Neural cell (in vitro differentiated cells): ENCODE measurements around the gene NCR2. TPM values are rescaled to one million over a fixed set of nuclear protein-coding genes. Genes with fewer than 3 reads are reported as not detected.

Source experiments
- H2AFZ ChIP-seq: fragments of 200-600, 300-800 bp; sonication (generic), shearing (Covaris generic); 2 replicates; pipeline ENCODE4 v1.6.0; 2014; ENCODE audit warnings: low read depth, mild to moderate bottlenecking, antibody characterized with exemption, low read length, moderate library complexity
- H3F3A ChIP-seq: fragments of 200-600 bp; shearing (Covaris generic); 2 replicates; pipeline ENCODE4 v1.6.1; 2016; ENCODE audit warnings: mild to moderate bottlenecking, moderate library complexity, mixed read lengths, antibody characterized with exemption, low read length; ENCODE audit not compliant: insufficient read depth, poor library complexity, severe bottlenecking
- H3K27ac ChIP-seq: fragments of 200-600, 300-800 bp; sonication (generic), shearing (Covaris generic); 2 replicates; pipeline ENCODE4 v1.5.1; 2014; ENCODE audit warnings: mild to moderate bottlenecking, low read length, moderate library complexity
- H3K27me3 ChIP-seq: fragments of 300-800, 200-600 bp; sonication (generic), shearing (Covaris generic); 2 replicates; pipeline ENCODE4 v1.6.0; 2014; ENCODE audit warnings: mild to moderate bottlenecking, low read depth, low read length, moderate library complexity; ENCODE audit not compliant: insufficient read depth
- H3K36me3 ChIP-seq: fragments of 300-800, 200-600 bp; sonication (generic), shearing (Covaris generic); 2 replicates; pipeline ENCODE4 v1.5.1; 2014; ENCODE audit warnings: mild to moderate bottlenecking, antibody characterized with exemption, low read length, moderate library complexity; ENCODE audit not compliant: insufficient read depth
- H3K4me2 ChIP-seq: fragments of 300-800, 200-600 bp; sonication (generic), shearing (Covaris generic); 2 replicates; pipeline ENCODE4 v1.6.0; 2014; ENCODE audit warnings: mild to moderate bottlenecking, low read length
- H3K4me3 ChIP-seq: fragments of 300-800, 200-600 bp; sonication (generic), shearing (Covaris generic); 2 replicates; pipeline ENCODE4 v1.5.1; 2014; ENCODE audit warnings: mild to moderate bottlenecking, low read length, moderate library complexity
- H3K79me2 ChIP-seq: fragments of 200-600 bp; shearing (Covaris generic); replicated peaks from 2 replicates; pipeline ENCODE4 v1.6.0; 2014; ENCODE audit warnings: mild to moderate bottlenecking, low read length, moderate library complexity; ENCODE audit not compliant: insufficient read depth
- H3K9ac ChIP-seq: fragments of 300-800, 200-600 bp; sonication (generic), shearing (Covaris generic); 2 replicates; pipeline ENCODE4 v1.6.1; 2016; ENCODE audit warnings: mild to moderate bottlenecking, low read length, mixed read lengths
- H3K9me2 ChIP-seq: fragments of 200-600 bp; shearing (Covaris generic); 2 replicates; pipeline ENCODE4 v1.6.1; 2016; ENCODE audit warnings: mild to moderate bottlenecking, low read length, mixed read lengths; ENCODE audit not compliant: insufficient read depth
- H3K9me3 ChIP-seq: fragments of 200-600, 300-800 bp; sonication (generic), shearing (Covaris generic); 2 replicates; pipeline ENCODE4 v1.6.1; 2016; ENCODE audit warnings: mild to moderate bottlenecking, mixed run types, low read length, moderate library complexity, mixed read lengths
- H4K20me1 ChIP-seq: fragments of 200-600 bp; shearing (Covaris generic); 2 replicates; pipeline ENCODE4 v1.6.1; 2016; ENCODE audit warnings: mild to moderate bottlenecking, mixed run types; ENCODE audit not compliant: insufficient read depth
- CTCF ChIP-seq: fragments of 450-650 bp; IDR thresholded peaks from 2 replicates; pipeline ENCODE4 v1.5.1; 2014; ENCODE audit warnings: antibody characterized with exemption, mild to moderate bottlenecking, moderate library complexity; ENCODE audit not compliant: poor library complexity, severe bottlenecking
- EP300 ChIP-seq: fragments of 450-650 bp; conservative IDR thresholded peaks from 2 replicates; pipeline ENCODE4 v1.6.1; 2014; ENCODE audit warnings: antibody characterized with exemption, mild to moderate bottlenecking, moderate library complexity; ENCODE audit not compliant: poor library complexity, severe bottlenecking
- EZH2 ChIP-seq: fragments of 200-600, 300-800 bp; shearing (Covaris generic), sonication (generic); IDR thresholded peaks from 2 replicates; pipeline ENCODE4 v1.6.1; 2014; ENCODE audit warnings: antibody characterized with exemption, low read length, borderline replicate concordance, mild to moderate bottlenecking; ENCODE audit not compliant: insufficient read depth, poor library complexity, severe bottlenecking
- MXI1 ChIP-seq: fragments of 450-650 bp; conservative IDR thresholded peaks from 2 replicates; pipeline ENCODE4 v1.6.1; 2014; ENCODE audit warnings: antibody characterized with exemption, mild to moderate bottlenecking; ENCODE audit not compliant: poor library complexity, severe bottlenecking
- POLR2AphosphoS5 ChIP-seq: IDR thresholded peaks from 2 replicates; pipeline ENCODE4 v1.6.1; 2012
- RAD21 ChIP-seq: fragments of 450-650 bp; conservative IDR thresholded peaks from 2 replicates; pipeline ENCODE4 v1.6.1; 2014; ENCODE audit warnings: antibody characterized with exemption, mild to moderate bottlenecking, moderate library complexity
- REST ChIP-seq: IDR thresholded peaks from 2 replicates; pipeline ENCODE4 v1.6.1; 2012; ENCODE audit warnings: borderline replicate concordance
- SMC3 ChIP-seq: fragments of 450-650 bp; conservative IDR thresholded peaks from 2 replicates; pipeline ENCODE4 v1.6.1; 2014; ENCODE audit warnings: antibody characterized with exemption, mild to moderate bottlenecking, moderate library complexity; ENCODE audit not compliant: poor library complexity
- TAF1 ChIP-seq: IDR thresholded peaks from 2 replicates; pipeline ENCODE4 v1.6.1; 2012; ENCODE audit warnings: low read depth
- polyA plus RNA-seq: library from polyadenylated mRNA; depleted of rRNA; stranded (reverse); fragments of >200 nt; gene quantifications from 2 replicates; pipeline ENCODE4 v1.2.3, GENCODE V29; 2014

Gene NCR2
- polyA plus RNA-seq, 1 donor from 2014 or later = not detected

- Histone ChIP-seq H3K27ac (no peak overlapping the region), H3F3A (no peaks in the 10 kb centered on the region), H4K20me1 (no peaks in the 10 kb centered on the region), H2AFZ (no peak overlapping the region), H3K4me2 (no peak overlapping the region), H3K27me3 (no peaks in the 10 kb centered on the region), H3K9me2 (no peaks in the 10 kb centered on the region), H3K9ac (no peak overlapping the region), H3K79me2 (no peaks in the 10 kb centered on the region), H3K9me3 (no peaks in the 10 kb centered on the region), H3K4me3 (no peak overlapping the region), H3K36me3 (no peaks in the 10 kb centered on the region)
- TF ChIP-seq MXI1 (no peak), RAD21 (peak; percentile 63), EZH2 (no peak), EP300 (no peak), POLR2AphosphoS5 (no peak), CTCF (peak; percentile 64), REST (no peak), SMC3 (peak; percentile 68), TAF1 (no peak)
These were observed 29.1 kb upstream of the NCR2 start for GRCh38 chr6:41306187-41306854.

- no peak overlapping the region for H3K9ac ChIP-seq
- H3F3A ChIP-seq = no peaks in the 10 kb centered on the region
- H3K9me3 ChIP-seq = no peaks in the 10 kb centered on the region
- H3K36me3 ChIP-seq = no peaks in the 10 kb centered on the region
- H3K4me2 ChIP-seq = no peak overlapping the region
- no peak overlapping the region for H3K27ac ChIP-seq
- H3K27me3 ChIP-seq = peaks cover 11% of the 10 kb centered on the region
- H3K79me2 ChIP-seq = no peaks in the 10 kb centered on the region
- H4K20me1 ChIP-seq = no peaks in the 10 kb centered on the region
- TF ChIP-seq MXI1 = no peak
- no peak for TF ChIP-seq EZH2
- TF ChIP-seq POLR2AphosphoS5 = no peak
- no peak for TF ChIP-seq REST
- TF ChIP-seq EP300 = no peak
- no peak for TF ChIP-seq RAD21
- TF ChIP-seq SMC3 = no peak
- TF ChIP-seq CTCF = no peak
- TF ChIP-seq TAF1 = no peak
- H3K9me2 ChIP-seq = no peaks in the 10 kb centered on the region
- no peak overlapping the region for H3K4me3 ChIP-seq
- H2AFZ ChIP-seq = no peak overlapping the region
These were observed 20.2 kb upstream of the NCR2 start for GRCh38 chr6:41315203-41315602.
